Lung (tissue), 12 donors: ENCODE data around the gene AJM1. TPM values are rescaled to one million over a fixed set of nuclear protein-coding genes. Genes with fewer than 3 reads are reported as not detected.

ENCODE experiments used
- ATAC-seq: fragments of 200-7000 bp; cut with Tn5 transposase; one replicate; pipeline ENCODE4 v1.9.1; 2020; ENCODE audit warnings: moderate number of reproducible peaks; ENCODE audit not compliant: insufficient read depth, low FRiP score
- DNase-seq, 3 donors: peaks; one replicate each; pipeline ENCODE4 v3.0.0-alpha.2; 2013 to 2017
- H3K27ac ChIP-seq, 2 donors: one replicate each; pipeline ENCODE4 v1.5.1; 2013; ENCODE audit warnings: mild to moderate bottlenecking in 2 of 2, moderate library complexity in 2 of 2, control low read depth in 1 of 2, inconsistent platforms in 1 of 2, low read depth in 1 of 2, low read length in 1 of 2
- H3K27me3 ChIP-seq, 3 donors: one replicate each; pipeline ENCODE4 v1.5.1; 2013; ENCODE audit warnings: low read length in 2 of 3; ENCODE audit not compliant: control insufficient read depth in 3 of 3, insufficient read depth in 3 of 3
- H3K36me3 ChIP-seq, 4 donors: one replicate each; pipeline ENCODE4 v1.5.1; 2013; ENCODE audit warnings: low read length in 4 of 4, mild to moderate bottlenecking in 1 of 4, moderate library complexity in 1 of 4; ENCODE audit not compliant: control insufficient read depth in 4 of 4, insufficient read depth in 4 of 4
- H3K4me1 ChIP-seq, 5 donors: one replicate each; pipeline ENCODE4 v1.5.1; 2013; ENCODE audit warnings: low read length in 5 of 5, mild to moderate bottlenecking in 2 of 5, moderate library complexity in 1 of 5; ENCODE audit not compliant: control insufficient read depth in 5 of 5, insufficient read depth in 5 of 5
- H3K4me3 ChIP-seq: one replicate; pipeline ENCODE4 v1.5.1; 2013; ENCODE audit warnings: mild to moderate bottlenecking, control low read depth, moderate library complexity
- H3K9ac ChIP-seq, 2 donors: one replicate each; pipeline ENCODE4 v1.5.1; 2013; ENCODE audit warnings: low read length in 2 of 2, control low read depth in 1 of 2; ENCODE audit not compliant: insufficient read depth in 1 of 2
- H3K9me3 ChIP-seq, 4 donors: one replicate each; pipeline ENCODE4 v1.5.1; 2013; ENCODE audit warnings: low read length in 3 of 4, mild to moderate bottlenecking in 1 of 4, moderate library complexity in 1 of 4; ENCODE audit not compliant: control insufficient read depth in 4 of 4, insufficient read depth in 3 of 4
- WGBS, 2 donors: extraction: QIAGEN DNeasy Blood & Tissue Kit; methylation state at CpG; one replicate each; pipeline ENCODE4 v1.1.7; 2013; 5-methylcytosine and 5-hydroxymethylcytosine counted together
- polyA plus RNA-seq, 2 donors: library from polyadenylated mRNA; stranded (reverse); fragments of 200-250 nt; gene quantifications; one replicate each; pipeline ENCODE4 v1.2.1, GENCODE V29; 2013
- total RNA-seq, 2 donors: library from RNA; depleted of rRNA in 1 of 2; stranded (reverse); fragments of >200 nt in 1 of 2; gene quantifications; one replicate each; pipeline ENCODE4 v1.2.1, GENCODE V29; 2014 to 2021
- TF ChIP-seq, protein P1 (sequence below): IDR thresholded peaks from 2 replicates; pipeline ENCODE4 v1.5.1; 2012; ENCODE audit warnings: mild to moderate bottlenecking; ENCODE audit errors: control extremely low read depth, extremely low read depth
- donor health status: control.
- donor health status: control.
- donor health status: Bipolar disorder and iron deficiency.
- donor health status: healthy.
- donor health status: DM: yes; HTN: yes; CAD: no.

AJM1 gene
- total and polyA plus RNA-seq, 4 donors: 1.1 to 4.3 (median 1.5) TPM

DNA sequence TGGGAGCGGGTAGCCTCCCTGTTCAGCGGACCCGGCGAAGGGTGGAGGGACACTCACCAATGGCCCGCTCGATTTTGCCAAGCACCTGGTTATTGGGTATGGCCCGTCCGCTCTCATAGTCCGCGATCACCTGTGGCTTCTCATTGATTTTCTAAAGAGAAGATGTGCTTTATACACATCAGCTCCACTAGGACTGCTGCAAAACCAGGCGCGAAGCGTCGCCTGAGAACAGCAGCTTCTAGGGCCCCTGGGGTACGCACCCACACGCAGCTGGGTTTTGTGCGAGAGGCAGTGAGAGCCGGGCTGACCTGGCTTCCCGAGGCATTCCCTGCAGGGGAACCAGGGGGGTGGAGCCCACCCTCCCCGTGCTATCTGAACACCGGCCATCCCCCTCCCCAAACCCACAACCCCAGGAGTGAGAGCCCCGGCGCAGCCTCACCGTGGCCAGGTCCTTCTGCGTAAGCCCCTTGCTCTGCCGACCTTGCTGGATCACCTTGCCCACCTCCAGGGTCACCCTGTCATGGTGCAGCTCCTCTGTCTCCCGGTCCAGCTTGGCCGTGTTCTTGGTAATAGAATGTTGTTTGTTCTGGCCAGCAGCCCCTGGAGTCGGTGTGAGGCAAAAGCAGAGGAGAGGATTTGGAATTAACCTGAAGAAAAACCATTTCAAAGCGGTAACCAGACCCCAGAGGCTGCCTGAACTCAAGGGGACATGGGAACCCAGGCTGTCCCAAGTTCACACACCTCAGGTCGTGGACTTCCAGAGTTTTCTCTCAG lies 20.8 kb downstream of the AJM1 start:
- DNase-seq (no peak), ATAC-seq (no peak)
- Histone ChIP-seq H3K36me3 (peaks cover 6 to 41% (median 20%) of the 10 kb centered on the region in 4 donors), H3K27ac (no peak overlapping the region), H3K4me1 (peaks cover 0 to 14% (median 5%) of the 10 kb centered on the region in 5 donors), H3K27me3 (no peaks in the 10 kb centered on the region), H3K9me3 (no peaks in the 10 kb centered on the region), H3K9ac (no peak overlapping the region), H3K4me3 (no peak overlapping the region)
- TF ChIP-seq, protein P1, sequence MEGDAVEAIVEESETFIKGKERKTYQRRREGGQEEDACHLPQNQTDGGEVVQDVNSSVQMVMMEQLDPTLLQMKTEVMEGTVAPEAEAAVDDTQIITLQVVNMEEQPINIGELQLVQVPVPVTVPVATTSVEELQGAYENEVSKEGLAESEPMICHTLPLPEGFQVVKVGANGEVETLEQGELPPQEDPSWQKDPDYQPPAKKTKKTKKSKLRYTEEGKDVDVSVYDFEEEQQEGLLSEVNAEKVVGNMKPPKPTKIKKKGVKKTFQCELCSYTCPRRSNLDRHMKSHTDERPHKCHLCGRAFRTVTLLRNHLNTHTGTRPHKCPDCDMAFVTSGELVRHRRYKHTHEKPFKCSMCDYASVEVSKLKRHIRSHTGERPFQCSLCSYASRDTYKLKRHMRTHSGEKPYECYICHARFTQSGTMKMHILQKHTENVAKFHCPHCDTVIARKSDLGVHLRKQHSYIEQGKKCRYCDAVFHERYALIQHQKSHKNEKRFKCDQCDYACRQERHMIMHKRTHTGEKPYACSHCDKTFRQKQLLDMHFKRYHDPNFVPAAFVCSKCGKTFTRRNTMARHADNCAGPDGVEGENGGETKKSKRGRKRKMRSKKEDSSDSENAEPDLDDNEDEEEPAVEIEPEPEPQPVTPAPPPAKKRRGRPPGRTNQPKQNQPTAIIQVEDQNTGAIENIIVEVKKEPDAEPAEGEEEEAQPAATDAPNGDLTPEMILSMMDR: no peak
- WGBS, 2 donors: 95% methylated on average over 31 of the region's 31 CpGs

DNA sequence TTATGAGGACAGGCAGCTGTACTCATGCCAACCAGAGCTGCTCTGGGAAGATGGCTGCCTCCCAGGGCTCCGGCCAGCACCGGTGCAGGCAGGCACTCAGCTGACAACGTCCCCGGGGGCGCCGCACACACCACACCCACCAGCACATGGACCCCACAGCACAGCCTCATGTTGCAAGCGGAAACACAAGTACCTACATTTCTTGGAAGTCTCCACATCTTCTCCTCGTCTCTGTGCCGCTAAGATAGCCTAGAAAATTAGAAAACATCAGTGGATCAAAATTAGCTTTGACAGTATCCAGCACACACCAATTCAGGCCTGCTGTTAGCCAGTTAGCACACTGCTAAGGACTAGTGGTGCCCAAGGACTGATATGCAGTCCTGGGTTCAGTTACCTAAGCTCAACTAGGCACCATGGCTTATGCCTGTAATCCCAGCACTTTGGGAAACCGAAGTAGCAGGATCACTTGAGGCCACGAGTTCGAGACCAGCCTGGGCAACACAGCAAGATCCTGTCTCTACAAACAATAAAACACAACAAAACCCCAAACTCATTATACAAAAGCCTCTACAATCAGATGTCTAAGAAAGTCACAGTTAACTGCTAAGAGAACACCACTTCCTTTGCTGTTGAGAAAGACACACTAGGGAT lies 21.5 kb downstream of the AJM1 start:
- Histone ChIP-seq H3K9me3 (no peaks in the 10 kb centered on the region), H3K36me3 (peaks cover 6 to 38% (median 20%) of the 10 kb centered on the region in 4 donors), H3K27me3 (no peaks in the 10 kb centered on the region), H3K9ac (no peak overlapping the region), H3K27ac (no peak overlapping the region), H3K4me3 (no peak overlapping the region), H3K4me1 (peaks cover 0 to 14% (median 4%) of the 10 kb centered on the region in 5 donors)
- TF ChIP-seq, protein P1: no peak
- ATAC-seq (no peak), DNase-seq (no peak)
- WGBS, 2 donors: 94 to 97% methylated on average over 12 of the region's 12 CpGs

DNA sequence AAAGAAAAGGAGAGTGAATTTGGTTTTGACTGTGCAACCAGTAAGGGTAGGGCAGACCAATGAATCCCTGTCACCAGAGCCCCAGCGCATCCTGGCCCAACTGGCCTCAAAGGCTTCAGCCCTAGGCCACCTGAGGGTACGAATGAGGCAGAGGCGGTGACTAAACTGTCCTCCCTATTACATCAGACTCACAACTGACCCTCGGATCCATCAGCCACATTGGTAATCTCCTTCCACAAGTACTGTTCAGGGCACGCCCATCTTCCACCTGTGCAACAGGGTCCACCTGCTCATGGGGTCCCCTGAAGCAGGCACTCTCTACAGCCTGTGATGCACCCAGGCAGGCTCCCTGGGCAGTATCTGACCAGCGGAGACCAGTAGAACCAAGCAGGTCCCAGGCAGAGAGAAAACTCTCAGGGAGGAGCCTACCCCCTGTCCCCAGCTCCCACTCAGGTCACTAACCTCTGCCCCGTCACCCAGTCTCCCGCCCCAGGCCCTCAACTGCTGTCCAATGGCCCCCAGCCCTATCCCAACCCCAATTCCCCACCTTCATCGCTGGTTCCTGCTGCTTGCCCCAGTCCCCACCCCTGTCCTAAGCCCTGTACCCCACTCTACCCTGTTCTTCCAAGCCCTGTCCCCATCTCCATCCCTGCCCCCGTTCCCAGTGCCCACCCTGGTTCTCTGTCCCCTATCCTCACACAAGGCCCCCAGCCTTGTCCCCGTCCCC lies 22.9 kb downstream of the AJM1 start:
- TF ChIP-seq, protein P1: no peak
- peak overlapping the region; percentile 37 to 40 for H3K9ac ChIP-seq
- WGBS, 2 donors: 60 to 71% methylated on average over 11 of the region's 11 CpGs
- H3K36me3 ChIP-seq: peaks cover 6 to 34% (median 20%) of the 10 kb centered on the region in 4 donors
- no peaks in the 10 kb centered on the region for H3K9me3 ChIP-seq
- DNase-seq: no peak
- H3K27me3 ChIP-seq: no peaks in the 10 kb centered on the region
- ATAC-seq: no peak
- H3K4me3 ChIP-seq: peak overlapping the region; percentile 93
- peaks cover 0 to 10% (median 4%) of the 10 kb centered on the region in 5 donors for H3K4me1 ChIP-seq
- H3K27ac ChIP-seq: peak overlapping the region in 1 of 2 donors; percentile 96
